HG03457 (cell line): ENCODE data around the gene EVA1C.
"Not testable (repeated sequence)": the region's sequence is repeated elsewhere in the genome, so short reads cannot be mapped to it uniquely, and the experiment has no call there.

ENCODE experiments used
- ATAC-seq: cut with Tn5 transposase; IDR thresholded peaks from one replicate; pipeline ENCODE4 v1.9.1; 2021; ENCODE audit warnings: moderate number of reproducible peaks; ENCODE audit not compliant: unreplicated experiment

The EVA1C gene

GRCh38 chr21:32523988-32524719 lies 111.6 kb downstream of the EVA1C start:
- no peak for ATAC-seq

DNA sequence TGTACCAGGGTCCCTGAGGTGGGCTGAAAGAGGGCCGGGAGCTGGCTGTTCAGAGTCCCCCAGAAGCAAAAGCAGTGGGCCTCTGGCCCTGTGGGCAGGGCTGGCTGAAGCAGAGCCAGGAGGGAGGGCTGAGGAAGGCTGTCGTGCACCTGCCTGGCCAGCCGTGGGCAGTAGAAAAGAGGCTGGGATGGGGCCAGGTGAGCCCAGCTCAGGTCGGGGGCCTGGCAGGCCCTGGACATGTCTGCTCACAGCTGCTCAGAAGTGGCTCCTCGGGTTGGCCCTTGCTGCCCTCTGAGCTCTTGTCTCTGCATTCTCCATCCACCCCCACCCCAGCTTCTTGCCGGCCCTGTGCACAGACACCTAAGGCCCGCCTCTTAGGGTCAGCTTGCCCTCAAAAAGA lies 112.8 kb downstream of the EVA1C start:
- ATAC-seq, result no peak

DNA sequence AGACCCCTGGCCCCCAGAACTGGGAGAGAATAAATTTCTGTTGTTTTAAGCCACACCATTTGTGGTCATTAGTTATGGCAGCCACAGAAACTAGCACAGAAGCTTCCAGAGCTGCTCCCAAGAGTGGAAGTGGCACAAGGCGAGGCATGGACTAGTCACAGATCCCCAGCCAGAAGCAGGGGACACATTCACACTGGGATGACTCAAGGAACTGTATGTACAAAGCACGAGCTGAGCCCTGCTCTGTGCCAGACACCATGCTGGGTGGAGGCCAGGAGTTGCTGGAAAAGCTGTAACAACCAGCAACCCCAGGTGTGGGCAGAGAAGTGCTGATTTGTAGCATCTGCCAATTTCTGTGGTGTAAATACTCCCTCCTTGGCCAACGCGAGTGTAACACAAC lies 117.2 kb downstream of the EVA1C start:
- ATAC-seq, result no peak

- not testable (repeated sequence) for ATAC-seq
Observed at GRCh38 chr21:32530809-32531208, 118.3 kb downstream of the EVA1C start.

- ATAC-seq, result not testable (repeated sequence)
Observed at GRCh38 chr21:32531561-32531960, 119.1 kb downstream of the EVA1C start.

DNA sequence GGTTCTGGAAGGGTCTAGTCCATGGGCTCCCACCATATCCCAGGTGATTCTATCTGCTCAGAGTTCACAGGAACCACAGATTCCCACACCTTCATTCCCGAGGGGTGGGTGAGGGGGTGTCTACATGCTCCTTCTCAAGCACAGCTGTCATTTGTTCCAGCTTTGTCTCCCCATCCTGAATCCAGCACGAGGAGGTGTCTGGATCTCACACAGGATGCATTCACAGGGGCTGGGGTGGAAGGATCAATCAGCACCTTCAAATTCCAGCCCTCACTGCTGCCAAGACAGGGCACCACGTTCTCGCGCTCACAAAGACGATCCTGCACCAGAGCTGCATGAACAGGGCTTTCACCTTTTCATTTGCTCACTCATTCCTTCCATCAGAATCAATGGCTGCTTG lies 120.1 kb downstream of the EVA1C start:
- ATAC-seq, result no peak

GRCh38 chr21:32533053-32533452 lies 120.5 kb downstream of the EVA1C start:
- ATAC-seq, result no peak

DNA sequence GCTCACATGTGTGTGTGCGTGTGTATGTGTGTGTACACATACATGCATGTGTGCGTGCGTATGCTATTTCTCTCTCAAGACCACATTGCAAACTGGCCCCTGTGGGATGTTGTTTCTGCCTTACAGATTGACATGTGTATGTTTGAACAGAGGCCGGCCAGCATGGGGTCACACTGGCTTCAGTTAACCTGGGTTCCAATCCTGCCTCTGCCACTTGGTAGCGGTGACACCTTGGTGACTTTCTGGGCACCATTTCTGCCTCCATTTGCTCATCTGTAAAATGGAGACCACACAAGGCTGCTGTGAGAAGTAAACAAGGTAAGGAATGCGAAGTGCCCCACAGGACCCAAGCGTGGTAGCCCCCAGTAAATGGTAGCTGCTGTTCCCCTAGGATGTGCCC lies 121.1 kb downstream of the EVA1C start:
- ATAC-seq, result no peak

DNA sequence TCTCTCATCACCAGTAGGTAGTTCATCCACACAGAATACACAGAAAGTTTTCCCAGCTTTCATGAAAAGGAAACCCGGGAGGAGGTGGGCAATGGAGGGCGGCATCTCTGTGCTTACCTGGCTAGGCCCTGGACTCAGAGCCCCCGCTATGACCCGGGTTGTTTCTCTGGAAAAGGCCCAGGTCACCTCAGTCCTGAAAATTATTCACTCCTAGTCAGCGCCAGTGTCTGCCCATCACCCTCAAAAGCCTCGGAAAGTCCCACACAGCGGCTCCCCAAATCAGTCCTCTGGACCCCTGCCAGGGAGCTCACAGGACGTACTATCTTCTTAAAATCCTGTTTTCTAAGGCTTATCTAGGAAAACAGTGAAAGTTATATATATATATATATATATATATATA lies 121.6 kb downstream of the EVA1C start:
- ATAC-seq, result no peak

GRCh38 chr21:32535612-32536011 lies 123.1 kb downstream of the EVA1C start:
- ATAC-seq, result no peak

GRCh38 chr21:32537569-32537881 lies 125.0 kb downstream of the EVA1C start:
- no peak for ATAC-seq

GRCh38 chr21:32538147-32538792 lies 125.8 kb downstream of the EVA1C start:
- no peak for ATAC-seq

DNA sequence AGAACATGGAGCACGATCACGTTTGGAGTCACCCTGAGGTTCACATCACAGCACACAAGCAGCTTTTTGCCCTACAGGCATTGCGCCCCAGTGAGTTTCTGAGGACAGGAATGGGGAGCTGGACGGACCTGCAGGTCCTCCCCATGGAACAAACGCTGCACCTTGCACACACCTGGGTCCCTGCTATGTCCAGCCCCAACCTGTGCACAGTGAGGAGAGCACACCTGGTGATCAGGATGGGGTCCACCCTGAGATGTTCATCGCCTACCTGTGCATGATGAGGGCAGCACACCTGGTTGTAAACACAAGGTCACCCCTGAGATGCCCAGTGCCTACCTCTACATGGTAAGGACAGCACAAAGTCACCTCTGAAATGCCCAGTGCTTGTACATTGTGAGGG lies 126.9 kb downstream of the EVA1C start:
- ATAC-seq, result no peak

DNA sequence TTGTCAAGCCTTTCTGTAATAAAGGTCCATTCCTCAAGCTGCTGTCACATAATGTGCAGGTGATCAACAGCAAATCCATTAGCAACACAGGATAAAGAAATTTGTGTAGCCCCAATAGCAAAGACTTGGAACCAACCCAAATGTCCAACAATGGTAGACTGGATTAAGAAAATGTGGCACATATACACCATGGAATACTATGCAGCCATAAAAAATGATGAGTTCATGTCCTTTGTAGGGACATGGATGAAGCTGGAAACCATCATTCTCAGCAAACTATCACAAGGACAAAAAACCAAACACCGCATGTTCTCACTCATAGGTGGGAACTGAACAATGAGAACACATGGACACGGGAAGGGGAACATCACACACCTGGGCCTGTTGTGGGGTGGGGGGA lies 130.6 kb downstream of the EVA1C start:
- ATAC-seq, result not testable (repeated sequence)

GRCh38 chr21:32543975-32544374 lies 131.5 kb downstream of the EVA1C start:
- no peak for ATAC-seq

- no peak for ATAC-seq
Observed at GRCh38 chr21:32544697-32545096, 132.2 kb downstream of the EVA1C start.

DNA sequence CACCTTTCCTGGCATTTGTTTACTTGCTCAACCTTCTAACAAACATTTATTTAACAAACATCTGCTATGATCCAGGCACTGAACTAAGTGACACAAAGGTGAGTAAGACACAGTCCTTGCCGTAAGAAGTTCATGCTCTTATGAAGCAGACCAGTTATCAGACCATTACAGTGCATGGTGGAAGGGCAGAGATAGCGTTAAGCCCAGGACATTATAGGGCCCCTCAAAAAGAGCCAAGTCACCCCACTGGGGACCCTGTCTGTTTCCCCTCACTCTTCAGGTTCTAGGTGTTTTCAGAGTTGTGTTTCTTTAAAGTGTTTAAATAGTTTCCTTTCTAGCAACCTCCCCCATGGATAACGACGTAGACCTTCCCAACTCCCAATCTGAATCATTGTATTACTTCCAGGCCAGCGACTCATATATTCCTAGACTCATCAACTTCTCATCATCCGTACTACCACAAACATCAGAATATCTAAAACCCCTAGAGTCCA lies 133.5 kb downstream of the EVA1C start:
- no peak for ATAC-seq

DNA sequence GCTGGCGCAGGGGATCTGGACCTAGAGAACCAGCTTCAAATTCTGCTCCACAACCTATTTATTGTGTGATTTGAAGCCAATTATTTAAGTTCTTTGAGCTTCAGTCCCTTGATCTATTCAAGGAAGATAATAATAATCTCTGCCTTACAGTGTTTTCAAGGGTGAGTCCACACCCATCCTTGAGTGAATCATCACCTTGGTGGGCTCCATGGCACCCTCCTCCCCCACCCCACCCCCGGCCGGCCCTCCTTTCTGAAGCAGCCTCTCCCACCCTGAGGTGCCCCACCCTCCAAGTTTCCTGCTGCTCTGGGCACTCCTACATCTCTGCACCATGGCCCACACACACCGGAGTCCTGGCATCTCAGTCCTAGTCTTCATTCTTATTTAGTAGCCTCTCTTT lies 134.5 kb downstream of the EVA1C start:
- no peak for ATAC-seq

- no peak for ATAC-seq
Observed at GRCh38 chr21:32548978-32549377, 136.5 kb downstream of the EVA1C start.

DNA sequence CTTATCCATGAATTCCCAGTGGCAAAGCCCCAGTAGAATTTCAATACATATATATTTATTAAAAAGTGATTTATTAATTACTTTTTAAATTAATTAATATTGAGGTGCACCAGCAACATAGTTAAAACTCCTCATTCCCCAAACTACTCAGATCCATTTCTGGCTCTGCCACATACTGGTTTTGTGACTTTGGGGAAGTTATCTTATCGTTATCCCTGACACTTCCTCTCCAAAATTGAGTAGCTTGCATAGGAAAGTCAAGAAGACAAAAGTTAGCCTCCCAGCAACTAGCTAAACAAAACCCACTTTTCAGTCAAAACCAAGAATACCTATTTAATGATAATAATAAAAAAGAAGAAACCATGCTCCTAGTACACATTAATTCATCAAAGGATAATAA lies 136.9 kb downstream of the EVA1C start:
- ATAC-seq, result no peak

DNA sequence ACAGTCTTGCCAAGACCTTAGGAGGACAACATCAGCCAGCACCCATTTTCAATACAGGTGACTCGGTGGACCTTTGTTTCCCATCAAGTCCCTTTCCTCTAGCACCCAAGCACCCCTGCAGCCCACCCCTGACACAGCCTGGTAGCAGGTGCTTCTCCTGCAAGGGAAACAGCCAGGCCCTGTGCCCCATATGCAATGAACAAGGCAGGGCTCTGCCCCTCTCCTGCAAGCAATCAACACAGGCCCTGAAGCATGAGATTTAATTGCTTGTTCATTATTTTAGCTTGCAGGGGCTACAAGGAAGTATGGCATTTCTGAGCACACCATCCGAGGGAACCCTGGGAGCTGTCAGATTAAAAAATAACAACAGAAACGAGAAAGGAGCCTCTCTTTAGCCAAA lies 137.4 kb downstream of the EVA1C start:
- no peak for ATAC-seq

DNA sequence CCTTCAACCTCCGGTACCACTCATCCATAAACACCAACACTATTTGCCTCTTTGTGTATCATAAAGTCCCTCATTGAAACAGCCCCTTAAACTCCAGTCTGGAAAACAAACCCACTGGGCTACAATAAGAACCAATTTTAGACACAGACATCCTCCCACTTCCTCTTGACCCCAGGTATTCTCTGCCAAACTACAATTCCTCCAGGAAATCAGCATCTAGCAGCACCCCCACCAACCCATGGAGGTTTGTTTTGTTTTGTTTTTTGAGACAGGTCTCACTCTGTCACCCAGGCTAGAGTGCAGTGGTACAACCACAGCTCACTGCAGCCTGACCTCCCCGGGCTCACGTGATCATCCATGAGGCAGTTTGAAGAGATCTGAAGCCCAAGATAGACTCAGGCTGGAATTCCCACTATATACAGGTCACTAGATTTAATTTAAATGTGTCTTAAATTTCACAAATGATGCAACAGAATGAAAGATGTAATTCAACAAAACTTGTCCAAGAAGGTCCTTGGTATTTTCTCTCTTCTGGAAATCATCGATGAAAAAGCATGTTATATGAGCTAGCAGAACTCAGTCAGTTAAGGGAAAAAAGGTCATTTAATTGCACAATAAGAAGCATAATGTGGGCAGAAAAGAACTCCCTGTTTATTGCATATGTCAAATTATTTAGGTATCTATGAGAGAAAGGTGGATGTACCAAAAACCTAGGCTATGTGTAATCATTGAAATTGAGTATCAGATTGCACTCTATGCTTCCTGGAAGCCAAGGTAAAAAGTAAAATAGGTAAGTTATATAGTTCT lies 142.5 kb downstream of the EVA1C start:
- ATAC-seq, result no peak
